NOMO-1 treated with DMSO at 0.1 percent for 48 hours (cell line): Measurements from ENCODE around the gene TUSC2.
A peak's percentile ranks its signal among the peaks of the same experiment; 100 is the strongest.

Source experiments
- DNase-seq: peaks from one replicate; lab custom pipeline; 2025; ENCODE audit not compliant: unreplicated experiment; lab: John Stamatoyannopoulos, UW

The TUSC2 gene

GRCh38 chr3:50354850-50355249 lies 26.8 kb upstream of the TUSC2 start:
- no peak for DNase-seq

GRCh38 chr3:50354186-50354764 lies 26.3 kb upstream of the TUSC2 start:
- no peak for DNase-seq

- DNase-seq: no peak
Measured at GRCh38 chr3:50353245-50354004, 25.4 kb upstream of the TUSC2 start.

- no peak for DNase-seq
Measured at GRCh38 chr3:50352781-50353180, 24.8 kb upstream of the TUSC2 start.

GRCh38 chr3:50351323-50351697 lies 23.3 kb upstream of the TUSC2 start:
- no peak for DNase-seq

GRCh38 chr3:50350527-50351322 lies 22.7 kb upstream of the TUSC2 start, which contains the start of the genes CYB561D2 and NPRL2:
TSS of gene CYB561D2 (plus strand) at chr3:50350862. CDS start at chr3:50351434, 572 bp downstream.
TSS of gene NPRL2 (minus strand) at chr3:50350775. CDS start at chr3:50350652, 123 bp downstream.
- peak; percentile 92 for DNase-seq

- DNase-seq: no peak
Measured at GRCh38 chr3:50350213-50350526, 22.1 kb upstream of the TUSC2 start.

- peak; percentile 70 for DNase-seq
Measured at GRCh38 chr3:50347187-50347813, 19.3 kb upstream of the TUSC2 start.

GRCh38 chr3:50345586-50346234 lies 17.7 kb upstream of the TUSC2 start, which contains the start of gene ZMYND10:
TSS of gene ZMYND10 (minus strand) at chr3:50345732. CDS start at chr3:50345579, 153 bp downstream.
- peak; percentile 39 for DNase-seq

GRCh38 chr3:50345008-50345407 lies 17.0 kb upstream of the TUSC2 start:
- no peak for DNase-seq

GRCh38 chr3:50342813-50343633 lies 15.0 kb upstream of the TUSC2 start:
- DNase-seq: no peak

GRCh38 chr3:50341996-50342650 lies 14.1 kb upstream of the TUSC2 start:
- DNase-seq: no peak

GRCh38 chr3:50341537-50341936 lies 13.5 kb upstream of the TUSC2 start:
- no peak for DNase-seq

GRCh38 chr3:50340448-50341329 lies 12.7 kb upstream of the TUSC2 start, which contains the start of gene RASSF1:
TSS of gene RASSF1 (minus strand) at chr3:50340836. CDS start at chr3:50340805, 31 bp downstream.
- peak; percentile 98 for DNase-seq

- DNase-seq: no peak
Measured at GRCh38 chr3:50340147-50340447, 12.1 kb upstream of the TUSC2 start.

- no peak for DNase-seq
Measured at GRCh38 chr3:50339485-50340146, 11.6 kb upstream of the TUSC2 start.

GRCh38 chr3:50338965-50339364 lies 10.9 kb upstream of the TUSC2 start:
- DNase-seq: peak; percentile 61
